K562 (cell line): ENCODE data around the gene RFT1. TPM values are rescaled to one million over a fixed set of nuclear protein-coding genes. Genes with fewer than 3 reads are reported as not detected.

Experiments
- ATAC-seq: fragments of 200-7000 bp; cut with Tn5 transposase; 3 replicates; pipeline ENCODE4 v1.9.1; 2020; ENCODE audit warnings: moderate library complexity
- BruUV-seq: library from RNA; stranded (reverse); fragments of 400-500 nt; replicated peaks from 2 replicates; lab custom pipeline; 2021; lab: Mats Ljungman, UMichigan
- CTCF ChIA-PET: fragments of 300-600 bp; formaldehyde crosslinking; extraction: SDS; loops from one replicate; lab custom pipeline; 2021; ENCODE audit warnings: low intra/inter-chr PET ratio; lab: Yijun Ruan, JAX
- POLR2A ChIA-PET: fragments of 300-600, 350-650 bp; sonication (Branson Sonifier 250); formaldehyde crosslinking; extraction: SDS; loops from one replicate; lab custom pipeline; 2021; ENCODE audit warnings: antibody characterized with exemption, inconsistent platforms; lab: Yijun Ruan, JAX
- DNase-seq, 4 experiments: peaks; one replicate each; pipeline versions ENCODE4 v3.0.0 to v3.0.0-alpha.2; 2011 to 2018; ENCODE audit warnings: low spot score in 3 of 4, mixed read lengths in 3 of 4; ENCODE audit errors: extremely low read depth in 1 of 4
- FAIRE-seq: peaks from 2 replicates; lab custom pipeline; 2011; peaks lifted over from hg19 to GRCh38; lab: Jason Lieb, UNC
- H2AFZ ChIP-seq: 2 replicates; pipeline ENCODE4 v1.6.0; 2011; ENCODE audit warnings: low read depth, low read length, control low read depth, inconsistent platforms
- H3K27ac ChIP-seq: fragments of 200-600 bp; 3 replicates; pipeline ENCODE4 v1.8.0; 2011; ENCODE audit warnings: low read depth, mild to moderate bottlenecking, control low read depth, inconsistent platforms, low read length, moderate library complexity, mixed read lengths; ENCODE audit errors: extremely low read depth
- H3K27me3 ChIP-seq, 2 experiments: fragments of 300-600 bp in 1 of 2; 2 replicates in 1 of 2; 3 replicates in 1 of 2; pipeline versions ENCODE4 v1.6.0 to v1.8.0; 2011; ENCODE audit warnings: inconsistent platforms in 2 of 2, low read length in 2 of 2, mild to moderate bottlenecking in 1 of 2, mixed read lengths in 1 of 2, moderate library complexity in 1 of 2; ENCODE audit not compliant: control insufficient read depth in 2 of 2, insufficient read depth in 2 of 2
- H3K36me3 ChIP-seq: fragments of 300-600 bp; 3 replicates; pipeline ENCODE4 v1.8.0; 2011; ENCODE audit warnings: mild to moderate bottlenecking, low read length, inconsistent platforms; ENCODE audit not compliant: control insufficient read depth, insufficient read depth
- H3K4me1 ChIP-seq, 2 experiments: fragments of 200-600 bp in 1 of 2; replicated peaks in 1 of 2; 2 replicates in 1 of 2; 3 replicates in 1 of 2; pipeline versions ENCODE4 v1.5.1 to v1.8.0; 2011; ENCODE audit warnings: inconsistent platforms in 2 of 2, low read length in 2 of 2, mild to moderate bottlenecking in 1 of 2, mixed read lengths in 1 of 2, moderate library complexity in 1 of 2; ENCODE audit not compliant: control insufficient read depth in 2 of 2, insufficient read depth in 2 of 2
- H3K4me2 ChIP-seq: 2 replicates; pipeline ENCODE4 v1.6.1; 2011; ENCODE audit warnings: low read length, control low read depth, inconsistent platforms, mixed read lengths; ENCODE audit not compliant: insufficient read depth
- H3K4me3 ChIP-seq: fragments of 200-600 bp; sonication (generic), shearing (Covaris generic); 2 replicates; pipeline ENCODE4 v1.5.1; 2016; ENCODE audit warnings: control low read depth, inconsistent platforms
- H3K79me2 ChIP-seq: fragments of 200-600 bp; 3 replicates; pipeline ENCODE4 v1.8.0; 2011; ENCODE audit warnings: low read length, inconsistent platforms; ENCODE audit not compliant: control insufficient read depth, insufficient read depth
- H3K9ac ChIP-seq, 2 experiments: 2 replicates each; pipeline versions ENCODE4 v1.6.0 to v1.6.1; 2011; ENCODE audit warnings: low read depth in 2 of 2, low read length in 2 of 2, control low read depth in 1 of 2, inconsistent platforms in 1 of 2, mild to moderate bottlenecking in 1 of 2, mixed read lengths in 1 of 2; ENCODE audit not compliant: insufficient read depth in 1 of 2
- H3K9me1 ChIP-seq: one replicate; pipeline ENCODE4 v1.6.0; 2011; ENCODE audit warnings: inconsistent platforms, mild to moderate bottlenecking, low read length, moderate library complexity; ENCODE audit not compliant: control insufficient read depth, insufficient read depth
- H3K9me3 ChIP-seq: replicated peaks from 2 replicates; pipeline ENCODE4 v1.5.1; 2011; ENCODE audit warnings: low read depth, low read length, inconsistent platforms; ENCODE audit not compliant: control insufficient read depth, insufficient read depth
- H4K20me1 ChIP-seq: replicated peaks from 2 replicates; pipeline ENCODE4 v1.6.1; 2011; ENCODE audit warnings: low read length, inconsistent platforms, mixed read lengths; ENCODE audit not compliant: control insufficient read depth, insufficient read depth
- ADNP ChIP-seq: fragments of 200-800 bp; sonication (Bioruptor generic); IDR thresholded peaks from 2 replicates; pipeline ENCODE4 v1.6.1; 2016; ENCODE audit warnings: missing genetic modification characterization, missing compliant biosample characterization
- ARID4B ChIP-seq: sonication (generic); formaldehyde crosslinking; IDR thresholded peaks from 2 replicates; pipeline ENCODE4 v1.8.0; 2022; ENCODE audit warnings: mild to moderate bottlenecking, missing genetic modification reagents
- BDP1 ChIP-seq: IDR thresholded peaks from 3 replicates; pipeline ENCODE4 v1.6.1; 2011; ENCODE audit not compliant: insufficient read length, insufficient read depth
- EGR1 ChIP-seq: fragments of 450-650 bp; conservative IDR thresholded peaks from 2 replicates; pipeline ENCODE4 v1.6.1; 2017; ENCODE audit warnings: mild to moderate bottlenecking
- HDAC1 ChIP-seq, 2 experiments: fragments of 450-650 bp; IDR thresholded peaks; 2 replicates each; pipeline ENCODE4 v1.6.1; 2016 to 2017; ENCODE audit warnings: inconsistent platforms in 1 of 2, mild to moderate bottlenecking in 1 of 2, moderate library complexity in 1 of 2
- IFI16 ChIP-seq: fragments of 250-450 bp; sonication (Bioruptor Pico); IDR thresholded peaks from 2 replicates; pipeline ENCODE4 v2.1.2; 2022; ENCODE audit warnings: mild to moderate bottlenecking, inconsistent platforms
- JUND ChIP-seq, 2 experiments: IDR thresholded peaks; 2 replicates in 1 of 2; 3 replicates in 1 of 2; pipeline ENCODE4 v1.6.1; 2011; ENCODE audit warnings: borderline replicate concordance in 2 of 2, low read depth in 2 of 2, low read length in 2 of 2, improper control_type of control experiment in 1 of 2, missing biosample characterization in 1 of 2, missing genetic modification characterization in 1 of 2, missing genetic modification reagents in 1 of 2
- NCOA2 ChIP-seq, 2 experiments: fragments of 450-650 bp; IDR thresholded peaks; 2 replicates each; pipeline ENCODE4 v1.6.1; 2018; ENCODE audit warnings: mild to moderate bottlenecking in 2 of 2, moderate library complexity in 1 of 2; ENCODE audit not compliant: partially characterized antibody in 2 of 2
- SMAD4 ChIP-seq: fragments of 250-450 bp; sonication (Bioruptor Pico); conservative IDR thresholded peaks from 2 replicates; pipeline ENCODE4 v1.8.0; 2021; ENCODE audit warnings: inconsistent platforms, mild to moderate bottlenecking, moderate library complexity
- YY1 ChIP-seq, 3 experiments: IDR thresholded peaks; 2 replicates each; pipeline ENCODE4 v1.6.1; 2011; ENCODE audit warnings: low read length in 2 of 3, mild to moderate bottlenecking in 2 of 3, moderate library complexity in 2 of 3, borderline replicate concordance in 1 of 3, control low read depth in 1 of 3, low read depth in 1 of 3; ENCODE audit not compliant: insufficient read depth in 3 of 3, insufficient replicate concordance in 2 of 3, control insufficient read depth in 1 of 3, insufficient read length in 1 of 3; ENCODE audit errors: extremely low read depth in 1 of 3
- ZNF232 ChIP-seq: sonication (generic); formaldehyde crosslinking; IDR thresholded peaks from 2 replicates; pipeline ENCODE4 v1.8.0; 2022; ENCODE audit warnings: mild to moderate bottlenecking, missing genetic modification reagents
- WGBS: fragments of 100-300 bp; shearing (Covaris generic); methylation state at CpG from one replicate; pipeline ENCODE4 v1.1.6; 2016; ENCODE audit warnings: low coverage, mixed read lengths; ENCODE audit not compliant: insufficient coverage; ENCODE audit errors: missing lambda C conversion rate; 5-methylcytosine and 5-hydroxymethylcytosine counted together
- in situ Hi-C: fragments of 300-500 bp; cut with MboI; formaldehyde crosslinking; loops from 4 replicates; pipeline ENCODE4 v1.15.0; 2018; ENCODE audit warnings: inconsistent platforms, mixed read lengths
- intact Hi-C: fragments of 100-400 bp; cut with micrococcal nuclease; formaldehyde crosslinking; loops from 2 replicates; pipeline ENCODE4 v1.14.2; 2022
- polyA plus RNA-seq, 8 experiments: library from polyadenylated mRNA; depleted of rRNA in 4 of 8; stranded (reverse) in 5 of 8; unstranded in 3 of 8; fragments of >200 nt; fragmentation: Nextera tagmentation in 2 of 8; fragmentation: Illumina TruSeq in 1 of 8; extraction: Ambion mirVana in 2 of 8; extraction: Trizol in 1 of 8; gene quantifications; 2 replicates each; pipeline versions ENCODE4 v1.2.1 to v1.2.3, GENCODE V29; 2011 to 2014; ENCODE audit warnings: inconsistent platforms in 1 of 8, missing spikeins in 1 of 8
- total RNA-seq, 7 experiments: library from RNA; depleted of rRNA in 6 of 7; stranded (reverse); fragments of >200 nt in 6 of 7; fragmentation: Illumina TruSeq in 2 of 7; extraction: Trizol in 2 of 7; gene quantifications; 2 replicates each; pipeline versions ENCODE4 v1.2.1 to v1.2.3, GENCODE V29; 2011 to 2021; ENCODE audit warnings: low replicate concordance in 1 of 7

Gene RFT1
- total and polyA plus RNA-seq, 9 of the 15 experiments (the other 6 are each of a cell fraction or from before 2014, with no cell fraction given), result 4.4 to 23.8 (median 8.9) TPM

DNA sequence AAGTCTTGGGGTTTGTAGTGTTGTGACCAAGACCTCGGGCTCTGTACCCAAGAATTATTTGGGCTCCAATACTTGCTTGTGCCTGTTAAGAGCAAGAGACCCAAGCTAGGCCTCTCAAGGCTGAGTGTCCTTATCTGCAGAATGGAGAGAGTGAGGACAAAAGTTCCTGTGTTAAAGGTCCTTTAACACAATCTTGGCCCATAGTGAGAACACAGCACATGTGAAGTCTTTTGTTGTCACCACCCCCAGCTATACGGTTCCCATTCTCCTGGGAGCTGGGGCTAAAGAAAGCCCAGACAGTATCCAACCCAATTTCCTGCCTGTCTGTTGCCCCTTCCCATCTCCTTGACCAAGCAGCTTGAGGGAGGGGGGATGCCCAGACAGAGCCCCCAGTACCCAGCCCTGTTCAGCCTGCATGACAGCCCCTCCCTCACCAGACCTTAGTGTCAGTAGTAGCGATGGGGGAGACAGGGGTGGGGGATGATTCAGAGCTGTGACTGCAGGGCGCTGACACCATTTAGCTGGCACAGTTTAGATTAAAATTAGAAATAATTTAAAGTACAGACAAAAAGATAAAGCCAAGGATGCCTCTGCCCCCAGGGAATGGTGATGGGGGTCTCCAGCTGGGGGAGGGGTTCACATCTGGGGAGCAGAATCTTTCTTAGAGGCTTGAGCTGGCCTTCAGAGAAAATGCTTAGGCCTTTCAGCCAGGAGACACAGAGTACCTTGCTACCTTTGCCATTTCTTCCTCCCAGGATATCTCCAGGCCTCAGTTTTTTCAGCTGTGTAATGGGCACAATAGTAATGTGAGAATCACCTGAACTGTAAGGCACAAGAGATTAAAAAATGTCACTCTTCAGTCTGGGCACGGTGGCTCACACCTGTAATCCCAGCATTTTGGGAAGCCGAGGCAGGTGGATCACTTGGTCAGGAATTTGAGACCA is 33.5 kb upstream of the RFT1 start (continued):
- TF ChIP-seq ADNP (tag), result peak; percentile 54; the same call in 1 of the 2 replicates
- TF ChIP-seq, all 486 proteins: peak for 7

DNA sequence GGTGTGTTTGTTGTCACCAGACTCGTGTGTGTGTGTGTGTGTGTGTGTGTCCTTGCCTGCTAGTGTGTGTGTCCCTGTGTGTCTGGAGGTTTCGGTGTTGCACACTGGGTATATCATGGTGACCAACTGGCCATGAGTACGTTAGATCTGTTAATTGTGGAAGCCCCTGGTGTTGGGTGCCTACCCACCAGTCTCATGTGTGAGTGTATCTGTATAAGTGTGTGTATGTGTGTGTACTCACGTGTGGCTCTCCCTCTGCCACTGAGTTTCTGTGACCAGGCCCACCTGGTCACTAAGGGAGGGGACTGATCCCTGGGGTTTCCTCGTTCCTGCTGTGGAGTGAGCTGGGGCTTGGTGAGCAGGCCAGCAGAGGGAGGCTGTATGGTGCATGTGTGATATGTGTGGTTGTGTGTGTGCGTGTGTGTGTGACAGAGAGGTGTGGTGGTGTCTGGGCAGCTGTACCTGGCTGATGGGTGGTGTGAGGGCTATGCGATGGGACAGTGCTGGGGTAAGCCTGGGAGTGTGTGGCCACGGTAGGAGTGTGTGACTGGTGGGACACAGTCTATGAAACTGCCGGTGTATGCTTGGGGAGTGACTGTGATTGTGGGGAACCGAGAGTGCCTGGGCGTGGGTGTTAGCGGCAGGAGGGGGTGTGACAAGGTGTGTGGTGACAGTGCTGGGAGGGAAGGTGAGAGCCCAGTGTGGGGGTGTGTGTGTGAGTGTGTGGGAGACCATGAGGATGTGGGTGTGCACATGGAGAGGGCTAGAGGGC is 32.6 kb upstream of the RFT1 start:
- no peaks in the 10 kb centered on the region for H3K9me3 ChIP-seq
- H3K4me1 ChIP-seq, result peaks cover 19 to 41% of the 10 kb centered on the region in 2 experiments; a peak in 4 of 5 replicates
- peaks cover 14% of the 10 kb centered on the region for H3K79me2 ChIP-seq
- POLR2A ChIA-PET, result interaction anchor here (1.1 kb wide), 1 partner anchor 17 kb away, joined by 3 read pairs; no protein-coding TSS in a partner anchor
- peaks cover 6% of the 10 kb centered on the region for H4K20me1 ChIP-seq
- peaks cover 0 to 5% of the 10 kb centered on the region in 2 experiments; a peak in 1 of 5 replicates for H3K27me3 ChIP-seq
- H3K9ac ChIP-seq, result peak overlapping the region; percentile 17 to 89; a peak in 3 of 4 replicates
- peaks cover 7% of the 10 kb centered on the region for H3K9me1 ChIP-seq
- peak overlapping the region; percentile 78 for H3K4me2 ChIP-seq
- in situ Hi-C loops (no loop called here), intact Hi-C loops (no loop called here)
- CTCF ChIA-PET, result no interaction called here
- peak; percentile 73 for FAIRE-seq
- ATAC-seq, result no peak; the same call in none of the 3 replicates
- no peak overlapping the region for H2AFZ ChIP-seq
- no peak overlapping the region; the same call in 2 of the 3 replicates for H3K27ac ChIP-seq
- H3K4me3 ChIP-seq, result peak overlapping the region; percentile 70
- H3K36me3 ChIP-seq, result peaks cover 6% of the 10 kb centered on the region; the same call in 1 of the 3 replicates
- peak; percentile 13 to 35 (median 26) for DNase-seq
- BruUV-seq, result no TSS peak
- WGBS, result 53% methylated on average over 7 of the region's 12 CpGs
- TF ChIP-seq ZNF232 (no peak), IFI16 (CRISPR knock-in tag) (no peak), JUND (IDR thresholded peaks at IDR 0.05; ENCODE audit: borderline replicate concordance, low read depth, low read length) (no peak), JUND (tag; IDR thresholded peaks at IDR 0.05; ENCODE audit: borderline replicate concordance, low read depth, low read length) (no peak), SMAD4 (no peak), YY1 (IDR thresholded peaks at IDR 0.05; ENCODE audit: borderline replicate concordance in 1 of 3, control insufficient read depth in 1 of 3, extremely low read depth in 1 of 3, insufficient read depth in 3 of 3, insufficient read length in 1 of 3, insufficient replicate concordance in 2 of 3, low read depth in 1 of 3, low read length in 2 of 3) (no peak), ARID4B (CRISPR knock-in tag) (0 out of 2 replicates have a peak, but pooled peaks have one; percentile 9), EGR1 (peak; percentile 93), BDP1 (no peak), NCOA2 (IDR thresholded peaks at IDR 0.05; ENCODE audit: partially characterized antibody in 2 of 2) (no peak), HDAC1 (IDR thresholded peaks at IDR 0.05) (0 out of 4 replicates have a peak, but pooled peaks of 1 of the 2 experiments have one; percentile 18)
